GM12878 (cell line): Measurements from ENCODE around the gene USP16. TPM values are rescaled to one million over a fixed set of nuclear protein-coding genes. Genes with fewer than 3 reads are reported as not detected.
A peak's percentile ranks its signal among the peaks of the same experiment; 100 is the strongest.

Source experiments
- BCLAF1 ChIP-seq: fragments of 450-650 bp; IDR thresholded peaks from 2 replicates; pipeline ENCODE4 v1.6.1; 2017; ENCODE audit warnings: antibody characterized with exemption, mild to moderate bottlenecking, moderate library complexity
- CUX1 ChIP-seq: IDR thresholded peaks from 2 replicates; pipeline ENCODE4 v1.6.1; 2012; ENCODE audit warnings: improper control_type of control experiment, low read depth, low read length; ENCODE audit not compliant: insufficient replicate concordance
- E2F4 ChIP-seq: IDR thresholded peaks from 2 replicates; pipeline ENCODE4 v1.6.1; 2012; ENCODE audit warnings: low read depth, low read length, improper control_type of control experiment
- HDAC6 ChIP-seq: fragments of 200-600 bp; sonication (generic); IDR thresholded peaks from one replicate; pipeline ENCODE4 v1.8.0; 2017; ENCODE audit warnings: antibody characterized with exemption; ENCODE audit not compliant: unreplicated experiment
- LARP7 ChIP-seq: fragments of 450-650 bp; IDR thresholded peaks from 2 replicates; pipeline ENCODE4 v1.6.1; 2017; ENCODE audit warnings: mild to moderate bottlenecking
- MTA2 ChIP-seq: fragments of 450-650 bp; IDR thresholded peaks from 2 replicates; pipeline ENCODE4 v1.6.1; 2016; ENCODE audit warnings: low read depth, mild to moderate bottlenecking, moderate library complexity
- MXI1 ChIP-seq: fragments of 150-350 bp; IDR thresholded peaks from 2 replicates; pipeline ENCODE4 v1.6.1; 2011; ENCODE audit warnings: low read depth, mild to moderate bottlenecking, inconsistent platforms, low read length, improper control_type of control experiment
- PAX5 ChIP-seq: IDR thresholded peaks from 2 replicates; pipeline ENCODE4 v1.6.1; 2011; ENCODE audit warnings: low read depth, low read length, borderline replicate concordance
- PRDM15 ChIP-seq: fragments of 450-650 bp; formaldehyde crosslinking; IDR thresholded peaks from 2 replicates; pipeline ENCODE4 v1.4.0; 2020; ENCODE audit warnings: mild to moderate bottlenecking, moderate library complexity
- SMAD5 ChIP-seq: IDR thresholded peaks from 2 replicates; pipeline ENCODE4 v1.6.1; 2016; ENCODE audit warnings: antibody characterized with exemption, low read depth
- polyA plus RNA-seq, 11 experiments: library from polyadenylated mRNA; depleted of rRNA in 4 of 11; unstranded in 6 of 11; stranded (reverse) in 5 of 11; fragments of >200 nt; fragmentation: Nextera tagmentation in 4 of 11; fragmentation: Illumina TruSeq in 1 of 11; extraction: Ambion mirVana in 4 of 11; extraction: Trizol in 1 of 11; gene quantifications; 1 replicate in 1 of 11; 2 replicates in 10 of 11; pipeline versions ENCODE4 v1.2.1 to v1.2.3, GENCODE V29; 2011 to 2016; ENCODE audit warnings: inconsistent platforms in 2 of 11, missing spikeins in 2 of 11, low read depth in 1 of 11
- total RNA-seq, 4 experiments: library from RNA; depleted of rRNA in 3 of 4; stranded (reverse); fragments of >200 nt in 3 of 4; fragmentation: Illumina TruSeq in 1 of 4; extraction: Trizol in 1 of 4; gene quantifications; 2 replicates each; pipeline versions ENCODE4 v1.2.1 to v1.2.3, GENCODE V29; 2013 to 2021

USP16 gene
- total and polyA plus RNA-seq, 10 of the 15 experiments (the other 5 are each of a cell fraction or from before 2014, with no cell fraction given): 29.5 to 68.7 (median 52.3) TPM

- TF ChIP-seq PRDM15: no peak
- TF ChIP-seq SMAD5: peak; percentile 97; the same call in 1 of the 2 replicates
- TF ChIP-seq MTA2: peak; percentile 42; the same call in 1 of the 2 replicates
- peak; percentile 58; the same call in 1 of the 2 replicates for TF ChIP-seq PAX5
- peak; percentile 96 for TF ChIP-seq MXI1
- peak; percentile 84 for TF ChIP-seq LARP7
- TF ChIP-seq HDAC6: no peak
- TF ChIP-seq E2F4: no peak; the same call in 1 of the 2 replicates
- TF ChIP-seq CUX1: peak; percentile 94
- no peak for TF ChIP-seq BCLAF1
Observed at GRCh38 chr21:29073222-29074006, 48.9 kb downstream of the USP16 start, which contains the start of gene CCT8 (continued).
